Naive thymus-derived CD8-positive, alpha-beta T cell (primary cell): ENCODE measurements around the gene KRT40. TPM values are rescaled to one million over a fixed set of nuclear protein-coding genes. Genes with fewer than 3 reads are reported as not detected.

Source experiments
- ATAC-seq, 2 donors: fragments of 150-1000 bp; cut with Tn5 transposase in 1 of 2; sonication (Bioruptor Pico), chemical (Tn5 transposase) in 1 of 2; 1 replicate in 1 of 2; 2 replicates in 1 of 2; pipeline ENCODE4 v1.10.0; 2021; ENCODE audit warnings: mild to moderate bottlenecking in 2 of 2, moderate library complexity in 2 of 2
- POLR2A ChIA-PET: fragments of 350-600 bp; sonication (Branson Sonifier 250); formaldehyde crosslinking; loops from one replicate; lab custom pipeline; 2021; ENCODE audit warnings: antibody characterized with exemption; lab: Charles Lee
- DNase-seq, 10 donors: peaks; one replicate each; pipeline versions ENCODE4 v3.0.0 to v3.0.0-alpha.2; 2020 to 2022
- H3K27ac Mint-ChIP-seq, 10 donors: one replicate each; pipeline ENCODE4 v1.8.0; 2020 to 2022; ENCODE audit warnings: mild to moderate bottlenecking in 10 of 10, mixed read lengths in 10 of 10, moderate library complexity in 4 of 10, inconsistent platforms in 1 of 10
- H3K27me3 Mint-ChIP-seq, 5 donors: one replicate each; pipeline ENCODE4 v1.8.0; 2021 to 2022; ENCODE audit warnings: mixed read lengths in 5 of 5
- H3K36me3 Mint-ChIP-seq, 3 donors: one replicate each; pipeline ENCODE4 v1.8.0; 2020 to 2022; ENCODE audit warnings: mixed read lengths in 3 of 3, mild to moderate bottlenecking in 2 of 3, inconsistent platforms in 1 of 3
- H3K4me1 Mint-ChIP-seq, 4 donors: one replicate each; pipeline ENCODE4 v1.8.0; 2021 to 2022; ENCODE audit warnings: mixed read lengths in 4 of 4
- H3K4me3 Mint-ChIP-seq, 10 donors: one replicate each; pipeline ENCODE4 v1.8.0; 2020 to 2022; ENCODE audit warnings: mild to moderate bottlenecking in 10 of 10, mixed read lengths in 10 of 10, moderate library complexity in 6 of 10, inconsistent platforms in 1 of 10
- H3K9me3 Mint-ChIP-seq, 9 donors: one replicate each; pipeline ENCODE4 v1.8.0; 2020 to 2022; ENCODE audit warnings: mixed read lengths in 9 of 9, mild to moderate bottlenecking in 3 of 9, inconsistent platforms in 1 of 9, moderate library complexity in 1 of 9
- polyA plus RNA-seq, 3 donors: library from polyadenylated mRNA; unstranded; fragments of 300-500 nt; fragmentation: Illumina TruSeq; gene quantifications; one replicate each; pipeline ENCODE4 v1.2.3, GENCODE V29; 2021
- total RNA-seq, 8 experiments: library from RNA in 2 of 8; stranded (reverse) in 2 of 8; gene quantifications; one replicate each; pipeline ENCODE4 v1.2.3 and lab custom pipeline; 2021 to 2026

KRT40 gene
- total and polyA plus RNA-seq, 5 experiments from 2014 or later = not detected

DNA sequence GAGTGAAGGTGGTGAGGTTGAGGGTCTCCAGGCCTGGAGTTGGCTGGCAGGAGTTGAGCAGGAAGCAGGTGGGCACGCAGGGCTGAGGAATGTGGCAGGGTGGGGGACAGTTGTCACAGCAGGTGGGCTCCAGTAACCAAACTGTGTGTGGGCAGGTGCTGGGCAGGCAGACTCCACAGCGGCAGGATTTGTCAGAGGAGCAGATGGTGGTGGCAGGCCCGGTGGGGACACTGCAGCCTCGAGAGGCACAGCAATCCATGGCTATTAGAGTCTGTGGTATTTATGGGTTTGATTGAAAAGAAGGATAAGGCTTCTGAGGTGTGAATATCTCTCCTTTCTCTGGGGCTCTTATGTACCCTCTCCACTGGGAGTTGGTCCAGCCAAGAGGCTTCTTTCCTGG, 9.7 kb upstream of the KRT40 start, which contains the start of gene KRTAP3-3:
KRTAP3-3 (minus strand) TSS at position 326 of the 400 bp plus-strand sequence; CDS start at position 259, 67 bp downstream.
- Mint-ChIP-seq H3K4me3 (no peak within 1 kb of the TSS), H3K4me1 (peaks cover 0 to 2% (median 0%) of the 10 kb centered on the region in 4 donors), H3K27ac (no peak within 1 kb of the TSS), H3K27me3 (peaks cover 28 to 54% (median 40%) of the 10 kb centered on the region in 5 donors), H3K36me3 (peaks cover 0 to 7% (median 4%) of the 10 kb centered on the region in 3 donors), H3K9me3 (no peaks in the 10 kb centered on the region)
- ATAC-seq (no peak), DNase-seq (no peak)
- POLR2A ChIA-PET = no interaction called here

DNA sequence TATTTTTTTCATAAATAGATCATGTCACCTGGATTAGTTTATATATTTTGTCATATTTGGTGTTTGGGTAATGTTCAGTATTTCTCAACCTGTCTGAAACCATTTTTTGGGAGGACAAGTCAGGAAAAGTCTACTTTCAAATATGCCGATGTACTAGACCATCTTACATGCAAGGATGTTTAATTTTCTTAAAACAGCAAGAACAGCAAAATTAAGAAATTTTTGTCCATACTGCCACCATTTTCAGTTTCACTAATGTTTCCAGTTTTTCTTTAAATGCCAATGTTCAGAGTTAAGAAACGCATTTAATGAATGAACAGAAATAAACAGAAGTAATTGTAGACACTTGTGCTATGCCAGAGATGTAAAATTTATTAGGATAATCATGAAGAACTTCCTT, 9.0 kb upstream of the KRT40 start:
- POLR2A ChIA-PET = no interaction called here
- Mint-ChIP-seq H3K27me3 (peaks cover 27 to 48% (median 41%) of the 10 kb centered on the region in 5 donors), H3K36me3 (peaks cover 0 to 7% (median 4%) of the 10 kb centered on the region in 3 donors), H3K4me1 (peaks cover 0 to 2% (median 0%) of the 10 kb centered on the region in 4 donors), H3K4me3 (no peak overlapping the region), H3K9me3 (no peaks in the 10 kb centered on the region), H3K27ac (no peak overlapping the region)
- no peak for ATAC-seq
- DNase-seq = no peak

DNA sequence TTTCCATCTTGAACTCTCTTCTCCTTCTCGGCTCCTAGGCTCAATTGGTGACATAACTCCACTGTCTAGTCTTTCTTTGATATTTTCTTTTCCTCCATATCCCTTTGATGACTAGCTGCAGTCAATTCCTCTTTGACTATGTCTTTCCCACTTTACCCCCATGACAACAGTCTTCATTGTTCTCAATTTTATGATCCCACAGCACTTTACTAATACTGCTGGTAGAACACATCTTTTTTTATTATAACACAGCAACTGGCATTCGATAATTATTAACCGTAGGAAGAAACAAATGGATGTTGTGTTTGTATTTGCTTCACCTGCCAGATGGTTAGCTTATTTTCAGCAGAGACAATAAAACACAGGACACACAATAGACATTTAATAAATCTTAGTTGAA, 8.5 kb upstream of the KRT40 start:
- no peak for DNase-seq
- Mint-ChIP-seq H3K27ac (no peak overlapping the region), H3K27me3 (peaks cover 23 to 47% (median 38%) of the 10 kb centered on the region in 5 donors), H3K9me3 (no peaks in the 10 kb centered on the region), H3K4me3 (no peak overlapping the region), H3K4me1 (peaks cover 0 to 2% (median 0%) of the 10 kb centered on the region in 4 donors), H3K36me3 (peaks cover 0 to 7% (median 4%) of the 10 kb centered on the region in 3 donors)
- POLR2A ChIA-PET = no interaction called here
- no peak for ATAC-seq

DNA sequence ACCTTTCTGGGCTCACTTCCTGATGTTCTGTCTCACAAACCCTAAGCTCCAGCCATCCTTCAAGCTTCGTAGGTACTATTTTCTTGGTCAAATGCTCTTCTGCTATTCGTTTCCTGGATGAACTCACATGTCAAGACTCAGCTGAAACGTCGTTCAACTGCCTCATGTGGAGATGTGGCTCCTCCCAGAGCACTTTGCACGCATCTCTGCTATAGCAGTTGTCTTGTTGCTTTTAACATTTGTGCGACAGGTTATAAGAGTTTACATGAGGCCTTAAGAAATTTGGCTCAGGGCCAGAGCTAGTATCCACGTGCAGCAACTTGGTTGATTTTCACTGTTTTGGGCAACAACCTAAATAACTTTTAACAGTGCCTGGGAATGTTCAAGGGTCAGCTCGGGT, 2.8 kb upstream of the KRT40 start:
- ATAC-seq (no peak), DNase-seq (no peak)
- Mint-ChIP-seq H3K27me3 (peaks cover 3 to 26% (median 11%) of the 10 kb centered on the region in 5 donors), H3K4me1 (peaks cover 0 to 2% (median 0%) of the 10 kb centered on the region in 4 donors), H3K36me3 (no peaks in the 10 kb centered on the region), H3K9me3 (no peaks in the 10 kb centered on the region), H3K27ac (no peak overlapping the region), H3K4me3 (no peak overlapping the region)
- POLR2A ChIA-PET = no interaction called here

DNA sequence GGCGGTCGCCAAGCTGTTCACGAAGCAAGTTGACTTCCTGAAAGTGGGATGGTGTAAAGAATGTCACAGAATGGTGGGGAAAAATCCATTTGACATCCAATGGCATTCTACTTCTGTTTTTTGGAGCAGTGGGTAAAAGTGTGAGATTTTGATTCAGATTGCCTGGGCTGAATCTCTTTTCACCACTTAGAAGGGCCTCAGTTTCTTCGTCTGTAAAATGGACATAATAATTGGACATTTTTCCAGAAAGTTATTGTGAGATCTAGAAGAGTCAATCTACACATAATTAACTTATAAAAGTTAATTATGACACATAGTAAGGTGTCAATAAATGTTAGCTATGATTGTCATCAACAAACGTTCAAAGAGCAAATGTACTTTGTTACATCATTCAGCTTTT, 3.0 kb downstream of the KRT40 start:
- peaks cover 6 to 20% (median 10%) of the 10 kb centered on the region in 5 donors for H3K27me3 Mint-ChIP-seq
- no peak overlapping the region for H3K4me3 Mint-ChIP-seq
- no peak overlapping the region for H3K27ac Mint-ChIP-seq
- no peaks in the 10 kb centered on the region for H3K9me3 Mint-ChIP-seq
- H3K36me3 Mint-ChIP-seq = no peaks in the 10 kb centered on the region
- POLR2A ChIA-PET = no interaction called here
- DNase-seq (no peak), ATAC-seq (no peak)
- H3K4me1 Mint-ChIP-seq = peaks cover 0 to 2% (median 0%) of the 10 kb centered on the region in 4 donors

DNA sequence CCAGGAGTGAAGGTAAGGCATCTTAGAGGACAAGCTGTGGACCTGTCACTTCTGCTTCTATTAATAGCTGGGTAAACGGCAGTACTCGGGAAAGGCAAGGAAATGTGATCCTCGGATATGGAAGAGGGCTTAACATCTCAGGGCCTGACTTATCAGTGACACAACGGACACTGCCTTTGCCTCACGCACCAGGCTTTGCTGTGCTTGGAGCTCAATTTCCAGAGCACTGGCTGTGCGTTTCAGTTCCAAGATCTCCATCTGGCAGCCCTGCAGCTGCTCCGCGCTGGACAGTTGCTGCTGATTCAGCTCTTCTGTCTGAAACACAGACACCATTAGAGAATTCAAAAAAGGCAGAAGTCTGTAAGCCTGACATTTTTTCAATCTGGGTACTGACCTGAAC, 3.5 kb downstream of the KRT40 start:
- Mint-ChIP-seq H3K4me1 (peaks cover 0 to 2% (median 0%) of the 10 kb centered on the region in 4 donors), H3K4me3 (no peak overlapping the region), H3K9me3 (no peaks in the 10 kb centered on the region), H3K27ac (no peak overlapping the region), H3K27me3 (peaks cover 6 to 21% (median 15%) of the 10 kb centered on the region in 5 donors), H3K36me3 (no peaks in the 10 kb centered on the region)
- ATAC-seq (no peak), DNase-seq (no peak)
- POLR2A ChIA-PET = no interaction called here

DNA sequence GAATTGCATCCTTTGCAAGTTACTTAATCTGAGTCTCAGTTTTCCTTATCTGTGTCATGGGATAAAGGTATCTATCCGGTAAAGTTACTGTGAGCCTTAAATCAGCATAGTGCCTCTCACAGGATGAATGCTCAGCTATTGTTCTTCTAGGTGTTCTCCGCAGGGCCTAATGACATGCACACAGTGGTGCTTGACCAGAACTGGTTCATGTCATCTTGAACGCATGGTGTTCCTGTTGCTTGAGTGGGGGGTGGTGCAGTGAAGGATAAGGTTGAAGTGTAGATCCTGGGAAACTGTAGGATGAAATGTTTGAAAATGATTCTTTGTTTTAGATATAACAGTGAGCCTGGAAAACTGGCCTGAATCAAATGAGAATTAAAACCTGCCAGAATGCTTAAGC, 4.0 kb downstream of the KRT40 start:
- ATAC-seq = no peak
- no peaks in the 10 kb centered on the region for H3K9me3 Mint-ChIP-seq
- H3K27ac Mint-ChIP-seq = no peak overlapping the region
- H3K4me3 Mint-ChIP-seq = no peak overlapping the region
- POLR2A ChIA-PET = no interaction called here
- H3K4me1 Mint-ChIP-seq = peaks cover 0 to 2% (median 0%) of the 10 kb centered on the region in 4 donors
- DNase-seq = no peak
- H3K36me3 Mint-ChIP-seq = no peaks in the 10 kb centered on the region
- H3K27me3 Mint-ChIP-seq = peaks cover 5 to 25% (median 19%) of the 10 kb centered on the region in 5 donors

DNA sequence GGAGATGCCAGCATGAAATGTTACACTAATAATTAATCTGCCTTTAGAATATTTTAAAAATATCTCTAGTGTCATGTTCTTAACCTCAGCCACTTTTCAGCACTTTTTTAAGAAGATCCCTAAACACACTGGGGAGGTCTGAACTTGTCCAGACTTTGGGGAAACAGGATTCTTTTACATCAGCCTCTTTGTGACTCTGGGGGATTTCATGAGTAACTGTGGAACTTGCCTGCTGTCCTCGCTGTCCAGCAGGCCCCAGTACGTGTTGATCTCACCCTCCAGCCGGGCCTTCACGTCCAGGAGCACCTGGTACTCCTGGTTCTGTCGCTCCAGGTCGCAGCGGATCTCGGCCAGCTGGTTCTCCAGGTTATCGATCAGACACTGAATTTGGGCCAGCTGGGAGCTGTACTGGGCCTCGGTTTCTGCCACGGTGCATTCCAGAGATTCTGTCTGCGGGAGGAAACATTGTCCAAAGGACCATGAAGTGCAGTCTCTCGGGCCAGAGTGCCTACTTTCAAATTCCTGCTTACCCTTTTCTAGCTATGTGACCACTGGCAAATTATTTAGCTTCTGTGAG, 5.5 kb downstream of the KRT40 start:
- POLR2A ChIA-PET = no interaction called here
- peaks cover 0 to 2% (median 0%) of the 10 kb centered on the region in 4 donors for H3K4me1 Mint-ChIP-seq
- ATAC-seq = no peak

DNA sequence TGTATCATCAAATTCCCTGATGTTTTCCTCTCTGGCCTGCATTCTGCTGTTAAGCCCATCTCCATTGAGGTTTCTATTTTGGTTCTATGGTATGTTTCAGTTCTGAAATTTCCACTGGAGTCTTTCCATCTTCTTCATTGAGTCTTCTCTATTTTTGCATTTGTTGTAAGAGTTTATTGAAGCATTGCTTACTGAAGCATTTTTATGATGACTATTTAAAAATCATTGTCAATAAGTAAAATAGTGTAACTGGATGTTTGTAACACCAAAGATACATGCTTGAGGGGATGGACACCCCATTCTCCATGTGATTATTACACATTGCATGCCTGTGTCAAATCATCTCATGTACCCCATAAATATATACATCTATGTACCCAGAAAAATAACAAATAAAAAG, 8.6 kb downstream of the KRT40 start:
- Mint-ChIP-seq H3K27me3 (peaks cover 6 to 22% (median 13%) of the 10 kb centered on the region in 5 donors), H3K27ac (no peak overlapping the region), H3K4me3 (no peak overlapping the region), H3K9me3 (no peaks in the 10 kb centered on the region), H3K4me1 (peaks cover 0 to 2% (median 0%) of the 10 kb centered on the region in 4 donors), H3K36me3 (no peaks in the 10 kb centered on the region)
- POLR2A ChIA-PET = interaction anchor here (0.7 kb wide), 1 partner anchor 233 kb away, joined by 3 read pairs; no protein-coding TSS in a partner anchor
- no peak for DNase-seq
- no peak for ATAC-seq

More for the DNA sequence above, 5.5 kb downstream of the KRT40 start:
- peaks cover 5 to 24% (median 14%) of the 10 kb centered on the region in 5 donors for H3K27me3 Mint-ChIP-seq
- no peak overlapping the region for H3K4me3 Mint-ChIP-seq
- no peaks in the 10 kb centered on the region for H3K36me3 Mint-ChIP-seq
- H3K27ac Mint-ChIP-seq = no peak overlapping the region
- DNase-seq = no peak
- no peaks in the 10 kb centered on the region for H3K9me3 Mint-ChIP-seq

DNA sequence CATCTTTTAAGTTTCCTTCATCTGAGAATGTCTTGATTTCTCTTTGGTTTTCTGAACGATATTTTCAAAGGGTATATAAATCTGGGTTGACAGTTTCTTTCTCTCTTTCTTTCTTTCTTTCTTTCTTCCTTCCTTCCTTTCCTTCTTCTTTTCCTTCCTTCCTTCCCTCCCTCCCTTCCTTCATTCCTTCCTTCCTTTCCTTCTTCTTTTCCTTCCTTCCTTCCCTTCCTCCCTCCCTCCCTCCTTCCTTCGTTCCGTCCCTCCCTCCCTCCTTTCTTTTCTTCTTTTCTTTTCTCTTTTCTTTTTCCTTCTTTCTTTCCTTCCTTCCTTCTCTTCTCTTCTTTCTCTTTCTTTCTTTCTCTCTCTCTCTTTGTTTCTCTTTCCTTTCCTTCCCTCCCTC, 9.8 kb downstream of the KRT40 start:
- ATAC-seq (no peak), DNase-seq (no peak)
- Mint-ChIP-seq H3K27me3 (peaks cover 6 to 24% (median 9%) of the 10 kb centered on the region in 5 donors), H3K27ac (no peak overlapping the region), H3K4me1 (no peaks in the 10 kb centered on the region), H3K36me3 (no peaks in the 10 kb centered on the region), H3K9me3 (no peaks in the 10 kb centered on the region), H3K4me3 (no peak overlapping the region)
- POLR2A ChIA-PET = no interaction called here

DNA sequence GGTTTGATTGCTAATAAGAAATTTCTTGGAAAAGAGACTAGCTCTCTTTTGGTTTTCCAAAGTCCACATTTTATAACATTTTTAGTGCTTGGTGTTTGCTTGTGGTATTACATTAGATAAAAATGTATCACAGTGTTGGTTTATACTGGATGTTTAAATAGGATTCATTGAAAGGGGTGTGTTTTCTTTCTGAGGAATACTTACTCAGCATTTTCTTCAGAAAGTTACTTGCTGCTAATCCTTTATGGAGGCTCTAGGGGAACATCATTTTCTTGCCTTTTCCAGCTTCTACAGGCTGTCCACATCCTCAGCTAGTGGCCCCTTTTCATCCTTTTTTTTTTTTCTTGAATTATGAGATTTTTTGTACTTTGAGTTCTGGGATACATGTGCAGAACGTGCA, 16.5 kb downstream of the KRT40 start:
- Mint-ChIP-seq H3K4me3 (no peak overlapping the region), H3K27me3 (peaks cover 0 to 13% (median 9%) of the 10 kb centered on the region in 5 donors), H3K9me3 (peaks cover 0 to 4% (median 0%) of the 10 kb centered on the region in 9 donors), H3K27ac (no peak overlapping the region), H3K36me3 (peaks cover 0 to 6% (median 0%) of the 10 kb centered on the region in 3 donors), H3K4me1 (peaks cover 0 to 1% (median 0%) of the 10 kb centered on the region in 4 donors)
- POLR2A ChIA-PET = no interaction called here
- ATAC-seq = no peak
- DNase-seq = no peak

DNA sequence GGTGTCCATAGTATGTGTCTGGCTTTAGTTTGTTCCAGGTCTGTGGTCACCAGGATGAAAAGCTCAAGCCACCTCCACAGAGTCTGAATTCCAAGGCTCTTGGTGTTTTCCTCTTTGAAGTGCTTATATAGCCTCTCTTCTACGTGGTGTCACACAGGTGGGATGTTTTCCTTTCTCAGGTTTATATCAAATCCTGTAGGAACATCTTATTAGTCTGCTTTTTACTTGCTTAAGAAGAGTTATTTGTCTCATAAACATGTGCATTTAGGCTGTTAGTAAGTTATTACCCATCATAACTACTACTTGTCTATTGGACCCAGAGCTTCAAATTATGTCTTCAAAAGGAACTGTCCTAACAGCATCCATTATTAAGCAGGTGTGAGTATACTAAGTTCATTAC, 17.3 kb downstream of the KRT40 start, which contains the start of gene KRT39:
KRT39 (minus strand) TSS at position 101 of the 400 bp plus-strand sequence; CDS start at position 9, 92 bp downstream.
- Mint-ChIP-seq H3K4me1 (peaks cover 0 to 1% (median 0%) of the 10 kb centered on the region in 4 donors), H3K27me3 (peaks cover 0 to 13% (median 9%) of the 10 kb centered on the region in 5 donors), H3K27ac (no peak within 1 kb of the TSS), H3K36me3 (peaks cover 0 to 6% (median 0%) of the 10 kb centered on the region in 3 donors), H3K9me3 (peaks cover 0 to 4% (median 0%) of the 10 kb centered on the region in 9 donors), H3K4me3 (no peak within 1 kb of the TSS)
- ATAC-seq (no peak), DNase-seq (no peak)
- POLR2A ChIA-PET = no interaction called here

DNA sequence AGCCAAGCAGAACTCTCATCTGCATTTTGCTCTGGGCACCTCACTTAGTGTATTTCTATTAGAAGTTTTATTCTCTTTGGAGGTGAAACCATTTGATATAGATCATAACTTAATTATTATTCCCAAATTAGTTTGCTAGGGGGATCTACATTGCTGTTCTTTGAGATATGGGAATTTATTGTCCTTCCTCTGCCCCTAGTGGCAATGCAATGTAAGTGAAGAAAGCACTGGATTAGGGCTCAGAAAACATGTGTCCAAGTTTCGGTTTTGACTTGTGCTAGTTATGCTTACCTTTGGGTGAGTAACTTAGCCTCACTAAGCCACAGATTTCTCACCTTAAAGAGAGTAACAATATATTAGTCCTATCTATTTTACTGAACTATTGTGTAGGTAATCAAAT, 20.3 kb downstream of the KRT40 start:
- POLR2A ChIA-PET = no interaction called here
- no peak for ATAC-seq
- Mint-ChIP-seq H3K9me3 (peaks cover 0 to 4% (median 0%) of the 10 kb centered on the region in 9 donors), H3K4me1 (peaks cover 0 to 1% (median 0%) of the 10 kb centered on the region in 4 donors), H3K27me3 (peaks cover 0 to 21% (median 12%) of the 10 kb centered on the region in 5 donors), H3K4me3 (no peak overlapping the region), H3K36me3 (peaks cover 0 to 6% (median 0%) of the 10 kb centered on the region in 3 donors), H3K27ac (no peak overlapping the region)
- DNase-seq = peak in 1 of 10 donors; percentile 3
